Activated CD4-positive, alpha-beta T cell treated with anti-CD3 and anti-CD28 coated beads for 36 hours (primary cell): Measurements from ENCODE around the gene CUTA. TPM values are rescaled to one million over a fixed set of nuclear protein-coding genes. Genes with fewer than 3 reads are reported as not detected.
A peak's percentile ranks its signal among the peaks of the same experiment; 100 is the strongest.
"Not testable (repeated sequence)": the region's sequence is repeated elsewhere in the genome, so short reads cannot be mapped to it uniquely, and the experiment has no call there.

ENCODE experiments used
- ATAC-seq: fragments of 200-7000 bp; cut with Tn5 transposase; one replicate; pipeline ENCODE4 v1.10.0; 2021; ENCODE audit warnings: mild to moderate bottlenecking, moderate library complexity
- CTCF ChIA-PET: fragments of 350-600 bp; sonication (Branson Sonifier 250); formaldehyde crosslinking; loops from one replicate; lab custom pipeline; 2021; ENCODE audit warnings: antibody characterized with exemption; lab: Charles Lee
- POLR2A ChIA-PET: fragments of 350-600 bp; sonication (Branson Sonifier 250); formaldehyde crosslinking; loops from one replicate; lab custom pipeline; 2021; ENCODE audit warnings: antibody characterized with exemption, inconsistent platforms; lab: Charles Lee
- DNase-seq: peaks from one replicate; pipeline ENCODE4 v3.0.0-alpha.2; 2020
- H3K27ac Mint-ChIP-seq: one replicate; pipeline ENCODE4 v1.8.0; 2021; ENCODE audit warnings: mixed read lengths
- H3K27me3 Mint-ChIP-seq: one replicate; pipeline ENCODE4 v1.8.0; 2021; ENCODE audit warnings: mixed read lengths
- H3K36me3 Mint-ChIP-seq: one replicate; pipeline ENCODE4 v1.8.0; 2021; ENCODE audit warnings: low read depth, mixed read lengths
- H3K4me1 Mint-ChIP-seq: one replicate; pipeline ENCODE4 v1.8.0; 2021; ENCODE audit warnings: mixed read lengths
- H3K4me3 Mint-ChIP-seq: one replicate; pipeline ENCODE4 v1.8.0; 2021; ENCODE audit warnings: mild to moderate bottlenecking, moderate library complexity, mixed read lengths
- H3K9me3 Mint-ChIP-seq: one replicate; pipeline ENCODE4 v1.8.0; 2021; ENCODE audit warnings: low read depth, mixed read lengths
- intact Hi-C, 2 experiments: fragments of 100-400 bp; cut with DNase I in 1 of 2; cut with micrococcal nuclease in 1 of 2; formaldehyde crosslinking; loops; one replicate each; pipeline versions ENCODE4 v1.14.2 to v1.15.1; 2022 to 2024; cut with DNase I, micrococcal nuclease
- total RNA-seq, 2 experiments: library from RNA; stranded (reverse); gene quantifications; one replicate each; pipeline ENCODE4 v1.2.3, GENCODE V29; 2021

Gene CUTA
- total RNA-seq, 2 experiments from 2014 or later, result 154 to 188 TPM

DNA sequence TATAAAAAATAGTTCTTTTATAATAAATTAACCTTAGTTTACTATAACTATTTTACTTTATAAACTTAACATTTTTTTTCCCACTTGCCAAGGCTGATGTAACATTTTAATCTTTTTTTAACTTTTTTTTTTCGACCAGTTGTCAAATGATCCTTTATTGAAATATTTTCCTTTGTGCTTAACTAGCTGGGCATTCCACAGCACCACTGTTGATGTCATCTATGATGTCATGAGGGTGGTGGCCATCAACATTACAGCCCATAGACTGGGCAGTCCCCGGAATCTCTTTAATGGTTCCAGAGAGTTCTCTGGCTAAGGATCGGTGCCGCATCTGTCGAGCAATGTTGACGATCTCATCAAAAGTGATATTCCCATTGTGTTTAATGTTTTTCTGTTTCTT is 18.0 kb downstream of the CUTA start:
- POLR2A ChIA-PET, CTCF ChIA-PET, ATAC-seq, H3K27me3 Mint-ChIP-seq, H3K27ac Mint-ChIP-seq, intact Hi-C loops, H3K4me3 Mint-ChIP-seq, H3K9me3 Mint-ChIP-seq, DNase-seq: not testable (repeated sequence)
- peaks cover 61% of the 10 kb centered on the region for H3K36me3 Mint-ChIP-seq
- H3K4me1 Mint-ChIP-seq, result peaks cover 10% of the 10 kb centered on the region

DNA sequence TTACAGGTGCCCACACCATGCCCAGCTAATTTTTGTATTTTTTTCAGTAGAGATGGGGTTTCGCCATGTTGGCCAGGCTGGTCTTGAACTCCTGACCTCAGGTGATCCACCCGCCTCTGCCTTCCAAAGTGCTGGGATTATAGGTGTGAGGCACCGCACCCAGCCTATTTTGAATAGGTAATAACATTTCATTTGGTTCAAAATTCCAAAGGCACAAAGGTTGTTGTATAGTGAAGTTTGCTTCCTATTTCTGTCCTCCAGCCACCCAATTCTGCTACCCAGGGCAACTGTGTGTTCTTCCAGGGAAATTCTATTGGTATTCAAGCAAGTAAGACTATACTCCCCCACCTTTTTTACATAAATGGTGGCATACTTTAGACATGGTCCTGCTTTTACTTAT is 19.3 kb downstream of the CUTA start:
- CTCF ChIA-PET, DNase-seq, ATAC-seq, H3K27me3 Mint-ChIP-seq, H3K9me3 Mint-ChIP-seq, H3K4me3 Mint-ChIP-seq, intact Hi-C loops, H3K27ac Mint-ChIP-seq: not testable (repeated sequence)
- POLR2A ChIA-PET, result interaction anchor here (0.7 kb wide), 1 partner anchor 39 kb away, joined by 3 read pairs; no protein-coding TSS in a partner anchor
- H3K4me1 Mint-ChIP-seq, result peaks cover 18% of the 10 kb centered on the region
- H3K36me3 Mint-ChIP-seq, result peaks cover 58% of the 10 kb centered on the region

- intact Hi-C loops, result no loop called here
- no peaks in the 10 kb centered on the region for H3K27me3 Mint-ChIP-seq
- peaks cover 26% of the 10 kb centered on the region for H3K4me1 Mint-ChIP-seq
- no peaks in the 10 kb centered on the region for H3K9me3 Mint-ChIP-seq
- no peak overlapping the region for H3K4me3 Mint-ChIP-seq
- no peak overlapping the region for H3K27ac Mint-ChIP-seq
- peaks cover 56% of the 10 kb centered on the region for H3K36me3 Mint-ChIP-seq
- no peak for ATAC-seq
- POLR2A ChIA-PET, result no interaction called here
- no peak for DNase-seq
- CTCF ChIA-PET, result interaction anchor here (0.7 kb wide), 1 partner anchor 333 kb away, joined by 4 read pairs; no protein-coding TSS in a partner anchor
Measured at GRCh38 chr6:33397541-33397940, 20.4 kb downstream of the CUTA start.

DNA sequence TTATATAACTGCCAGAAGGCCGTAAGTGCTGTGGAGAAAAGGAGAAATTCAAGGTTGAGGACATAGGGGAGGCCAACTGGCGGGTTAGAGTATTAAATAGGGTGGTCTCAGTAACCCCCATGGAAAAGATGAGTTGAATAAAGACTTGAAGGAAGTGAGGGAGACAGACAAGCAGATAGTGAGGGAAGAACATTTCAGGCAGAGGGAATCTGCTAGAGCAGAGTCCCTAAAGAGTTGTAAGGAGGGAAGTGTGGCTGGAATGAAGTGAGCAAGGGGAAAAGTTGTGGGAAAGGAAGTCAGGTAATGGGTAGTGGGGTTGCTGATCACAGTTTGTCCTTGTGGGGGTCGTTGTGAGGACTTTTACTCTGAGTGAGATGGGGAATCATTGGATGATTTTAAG is 24.9 kb downstream of the CUTA start:
- H3K27ac Mint-ChIP-seq, result peak overlapping the region; percentile 96
- CTCF ChIA-PET, result no interaction called here
- intact Hi-C loops, result loop anchor here in 1 of 2 experiments (5.0 kb wide), 2 partner anchors 229 to 844 kb away; partner anchors contain the start of genes HMGA1 and ITPR3

DNA sequence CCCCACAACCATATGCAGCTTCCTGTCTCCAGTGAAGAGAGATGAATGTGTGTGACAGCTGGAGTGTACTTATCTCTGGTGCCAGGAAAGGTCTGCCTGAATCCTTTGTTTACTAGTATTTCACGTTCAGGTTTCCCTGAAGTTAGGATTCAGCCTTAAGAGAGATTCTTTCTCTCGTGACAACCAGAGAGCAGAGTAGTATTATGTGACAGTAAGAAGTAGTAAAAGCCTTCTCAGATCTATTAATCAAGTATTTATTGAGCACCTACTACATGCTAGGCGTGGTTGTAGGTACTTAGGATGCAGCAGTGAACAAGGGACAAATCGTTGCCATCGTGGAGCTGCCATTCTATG is 25.3 kb downstream of the CUTA start:
- no peak for ATAC-seq
- Mint-ChIP-seq H3K4me3 (peak overlapping the region; percentile 88), H3K27me3 (no peaks in the 10 kb centered on the region), H3K9me3 (no peaks in the 10 kb centered on the region), H3K36me3 (peaks cover 37% of the 10 kb centered on the region), H3K27ac (peak overlapping the region; percentile 96), H3K4me1 (peaks cover 38% of the 10 kb centered on the region)
- DNase-seq, result no peak
- ChIA-PET POLR2A (interaction anchor here (0.9 to 1.4 kb wide), 6 partner anchors 16 to 115 kb away, joined by 3 to 7 read pairs (median 5); partner anchors contain the start of gene B3GALT4), CTCF (interaction anchor here (0.6 to 0.7 kb wide), 3 partner anchors 33 to 108 kb away, joined by 3 to 4 read pairs (median 3); no protein-coding TSS in a partner anchor)
- intact Hi-C loops, result loop anchor here in 1 of 2 experiments (5.0 kb wide), 2 partner anchors 230 to 845 kb away; partner anchors contain the start of genes HMGA1 and ITPR3

More for the DNA sequence above, 24.9 kb downstream of the CUTA start:
- H3K27me3 Mint-ChIP-seq, result no peaks in the 10 kb centered on the region
- ATAC-seq (no peak), DNase-seq (no peak)
- POLR2A ChIA-PET, result interaction anchor here (0.6 to 1.4 kb wide), 2 partner anchors 26 to 238 kb away, joined by 5 to 9 read pairs; no protein-coding TSS in a partner anchor
- H3K4me3 Mint-ChIP-seq, result peak overlapping the region; percentile 88
- no peaks in the 10 kb centered on the region for H3K9me3 Mint-ChIP-seq
- H3K36me3 Mint-ChIP-seq, result peaks cover 41% of the 10 kb centered on the region
- peaks cover 39% of the 10 kb centered on the region for H3K4me1 Mint-ChIP-seq

GRCh38 chr6:33391922-33392594 is 25.8 kb downstream of the CUTA start:
- Mint-ChIP-seq H3K36me3 (peaks cover 33% of the 10 kb centered on the region), H3K27me3 (no peaks in the 10 kb centered on the region), H3K27ac (peak overlapping the region; percentile 96), H3K4me1 (peaks cover 37% of the 10 kb centered on the region), H3K4me3 (peak overlapping the region; percentile 88), H3K9me3 (no peaks in the 10 kb centered on the region)
- ATAC-seq (peak; percentile 58), DNase-seq (peak; percentile 83)
- CTCF ChIA-PET, result interaction anchor here (0.6 to 0.8 kb wide), 6 partner anchors 31 to 409 kb away, joined by 3 to 4 read pairs (median 3); no protein-coding TSS in a partner anchor
- intact Hi-C loops, result loop anchor here (1.0 to 5.0 kb wide), 21 partner anchors 18 to 845 kb away; partner anchors contain the start of genes CUTA (in 2 of the 2), PFDN6 (in 2 of the 2), TAPBP (in 2 of the 2) and WDR46 (in 2 of the 2)
- POLR2A ChIA-PET, result interaction anchor here (0.6 to 1.4 kb wide), 11 partner anchors 13 to 497 kb away, joined by 3 to 7 read pairs (median 5); partner anchors contain the start of genes B3GALT4 and PHF1

- DNase-seq, result peak; percentile 100
- POLR2A ChIA-PET, result interaction anchor here (0.6 to 1.4 kb wide), 12 partner anchors 14 to 1280 kb away, joined by 3 to 7 read pairs (median 4); partner anchors contain the start of genes B3GALT4 and PHF1
- Mint-ChIP-seq H3K9me3 (no peaks in the 10 kb centered on the region), H3K36me3 (peaks cover 31% of the 10 kb centered on the region), H3K27me3 (no peaks in the 10 kb centered on the region), H3K4me1 (peaks cover 37% of the 10 kb centered on the region), H3K27ac (peak within 1 kb of the TSS; percentile 96), H3K4me3 (peak within 1 kb of the TSS; percentile 88)
- peak; percentile 90 for ATAC-seq
- CTCF ChIA-PET, result interaction anchor here (0.7 to 2.0 kb wide), 13 partner anchors 9 to 408 kb away, joined by 3 to 11 read pairs (median 3); partner anchors contain the start of genes CUTA, RPS18 and VPS52
- intact Hi-C loops, result loop anchor here (1.0 to 5.0 kb wide), 21 partner anchors 19 to 846 kb away; partner anchors contain the start of genes CUTA (in 2 of the 2), PFDN6 (in 2 of the 2), TAPBP (in 2 of the 2) and WDR46 (in 2 of the 2)
Measured at GRCh38 chr6:33391278-33391921, 26.5 kb downstream of the CUTA start, which contains the start of gene KIFC1. Gene KIFC1 (plus strand): TSS chr6:33391823. CDS start chr6:33391986, 163 bp downstream.

- intact Hi-C loops, result loop anchor here (1.0 to 5.0 kb wide), 21 partner anchors 19 to 846 kb away; partner anchors contain the start of genes CUTA (in 2 of the 2), PFDN6 (in 2 of the 2), TAPBP (in 2 of the 2) and WDR46 (in 2 of the 2)
- ChIA-PET POLR2A (interaction anchor here (0.6 kb wide), 1 partner anchor 1281 kb away, joined by 3 read pairs; no protein-coding TSS in a partner anchor), CTCF (interaction anchor here (0.7 to 2.0 kb wide), 13 partner anchors 10 to 1366 kb away, joined by 3 to 11 read pairs (median 3); partner anchors contain the start of genes CUTA, RPS18, SNRPC and VPS52)
- no peak for DNase-seq
- ATAC-seq, result no peak
- Mint-ChIP-seq H3K27me3 (no peaks in the 10 kb centered on the region), H3K4me1 (peaks cover 35% of the 10 kb centered on the region), H3K36me3 (peaks cover 28% of the 10 kb centered on the region), H3K27ac (peak overlapping the region; percentile 96), H3K9me3 (no peaks in the 10 kb centered on the region), H3K4me3 (peak overlapping the region; percentile 88)
Measured at GRCh38 chr6:33390767-33391277, 27.1 kb downstream of the CUTA start.

- ChIA-PET POLR2A (no interaction called here), CTCF (interaction anchor here (0.5 to 2.0 kb wide), 9 partner anchors 11 to 1765 kb away, joined by 3 to 11 read pairs (median 3); partner anchors contain the start of genes CUTA and SNRPC)
- H3K4me3 Mint-ChIP-seq, result peak overlapping the region; percentile 88
- no peaks in the 10 kb centered on the region for H3K27me3 Mint-ChIP-seq
- ATAC-seq, result no peak
- peaks cover 23% of the 10 kb centered on the region for H3K36me3 Mint-ChIP-seq
- intact Hi-C loops, result loop anchor here (2.0 to 5.0 kb wide), 4 partner anchors 37 to 847 kb away; partner anchors contain the start of genes HMGA1 (in 1 of the 2) and ITPR3 (in 1 of the 2)
- no peak for DNase-seq
- peak overlapping the region; percentile 96 for H3K27ac Mint-ChIP-seq
- peaks cover 32% of the 10 kb centered on the region for H3K4me1 Mint-ChIP-seq
- H3K9me3 Mint-ChIP-seq, result no peaks in the 10 kb centered on the region
Measured at GRCh38 chr6:33390173-33390572, 27.7 kb downstream of the CUTA start.

- H3K4me3 Mint-ChIP-seq, result no peak overlapping the region
- intact Hi-C loops, result no loop called here
- ChIA-PET POLR2A (interaction anchor here (0.6 kb wide), 1 partner anchor 102 kb away, joined by 9 read pairs; no protein-coding TSS in a partner anchor), CTCF (interaction anchor here (0.6 to 0.7 kb wide), 2 partner anchors 95 to 163 kb away, joined by 3 to 4 read pairs; no protein-coding TSS in a partner anchor)
- H3K27me3 Mint-ChIP-seq, result no peaks in the 10 kb centered on the region
- ATAC-seq, result no peak
- no peak for DNase-seq
- no peaks in the 10 kb centered on the region for H3K36me3 Mint-ChIP-seq
- H3K4me1 Mint-ChIP-seq, result no peaks in the 10 kb centered on the region
- H3K9me3 Mint-ChIP-seq, result no peaks in the 10 kb centered on the region
- H3K27ac Mint-ChIP-seq, result no peak overlapping the region
Measured at GRCh38 chr6:33384581-33385020, 33.3 kb downstream of the CUTA start.
